SK-N-SH (cell line): ENCODE data around the gene CDS2.

Source experiments
- CTCF ChIP-seq: fragments of 200-600 bp; sonication (generic); IDR thresholded peaks from 2 replicates; pipeline ENCODE4 v1.6.1; 2017; ENCODE audit warnings: antibody characterized with exemption, mild to moderate bottlenecking, moderate library complexity
- POLR2AphosphoS5 ChIP-seq: IDR thresholded peaks from 2 replicates; pipeline ENCODE4 v1.6.1; 2012; ENCODE audit warnings: low read depth, low read length
- RCOR1 ChIP-seq: fragments of 150-350 bp; IDR thresholded peaks from 2 replicates; pipeline ENCODE4 v1.6.1; 2017; ENCODE audit warnings: antibody characterized with exemption, low read length
- SIN3A ChIP-seq: IDR thresholded peaks from 2 replicates; pipeline ENCODE4 v1.6.1; 2012; ENCODE audit warnings: low read depth, mild to moderate bottlenecking, low read length, moderate library complexity, borderline replicate concordance
- TCF12 ChIP-seq: IDR thresholded peaks from 2 replicates; pipeline ENCODE4 v1.4.0; 2012
- USF1 ChIP-seq: IDR thresholded peaks from 2 replicates; pipeline ENCODE4 v1.4.0; 2012; ENCODE audit warnings: low read depth, borderline replicate concordance
- ZBTB33 ChIP-seq: IDR thresholded peaks from 2 replicates; pipeline ENCODE4 v1.4.0; 2012; ENCODE audit warnings: low read depth, borderline replicate concordance

- TF ChIP-seq CTCF: no peak
- TF ChIP-seq TCF12: no peak
- TF ChIP-seq RCOR1: no peak
- TF ChIP-seq POLR2AphosphoS5: no peak
- no peak for TF ChIP-seq ZBTB33
- no peak for TF ChIP-seq USF1
- TF ChIP-seq SIN3A: no peak
Measured at GRCh38 chr20:5114403-5114802, 12.4 kb upstream of the CDS2 start.
